Mesenchymal stem cell (in vitro differentiated cells and primary cell): Measurements from ENCODE around the gene ECEL1.

Experiments
- DNase-seq: peaks from one replicate; pipeline ENCODE4 v3.0.0-alpha.2; 2013
- H2AFZ ChIP-seq: one replicate; pipeline ENCODE4 v1.6.1; 2013; ENCODE audit warnings: low read depth, mild to moderate bottlenecking, control low read depth, inconsistent platforms, low read length, moderate library complexity
- H2AK5ac ChIP-seq: 2 replicates; pipeline ENCODE4 v1.6.1; 2013; ENCODE audit warnings: low read length, moderate library complexity, mild to moderate bottlenecking, inconsistent platforms; ENCODE audit not compliant: severe bottlenecking
- H2BK120ac ChIP-seq: one replicate; pipeline ENCODE4 v1.6.1; 2013; ENCODE audit warnings: low read depth, mild to moderate bottlenecking, inconsistent platforms, low read length, moderate library complexity
- H2BK12ac ChIP-seq, 2 experiments: one replicate each; pipeline ENCODE4 v1.6.1; 2013; ENCODE audit warnings: inconsistent platforms in 2 of 2, low read length in 2 of 2, mild to moderate bottlenecking in 2 of 2, moderate library complexity in 2 of 2, control low read depth in 1 of 2
- H2BK15ac ChIP-seq: one replicate; pipeline ENCODE4 v1.6.1; 2013; ENCODE audit warnings: mild to moderate bottlenecking, low read depth, inconsistent platforms; ENCODE audit not compliant: poor library complexity, severe bottlenecking
- H2BK5ac ChIP-seq: 2 replicates; pipeline ENCODE4 v1.6.1; 2013; ENCODE audit warnings: low read depth, mild to moderate bottlenecking, low read length, control low read depth, inconsistent platforms; ENCODE audit not compliant: poor library complexity, severe bottlenecking
- H3K14ac ChIP-seq, 2 experiments: one replicate each; pipeline ENCODE4 v1.6.1; 2013; ENCODE audit warnings: inconsistent platforms in 2 of 2, low read length in 2 of 2, control low read depth in 1 of 2, mild to moderate bottlenecking in 1 of 2, moderate library complexity in 1 of 2
- H3K18ac ChIP-seq, 2 experiments: one replicate each; pipeline ENCODE4 v1.6.1; 2013; ENCODE audit warnings: inconsistent platforms in 2 of 2, low read length in 2 of 2, control low read depth in 1 of 2, low read depth in 1 of 2, mild to moderate bottlenecking in 1 of 2
- H3K23ac ChIP-seq, 2 experiments: one replicate each; pipeline ENCODE4 v1.6.1; 2013; ENCODE audit warnings: inconsistent platforms in 2 of 2, low read length in 2 of 2, mild to moderate bottlenecking in 2 of 2, moderate library complexity in 2 of 2, control low read depth in 1 of 2
- H3K27ac ChIP-seq: 2 replicates; pipeline ENCODE4 v1.5.1; 2013; ENCODE audit warnings: mild to moderate bottlenecking, moderate library complexity, low read length, control low read depth, inconsistent platforms; ENCODE audit not compliant: poor library complexity, severe bottlenecking
- H3K27me3 ChIP-seq, 2 experiments: 2 replicates each; pipeline versions ENCODE4 v1.6.1 to v1.7.0; 2013; ENCODE audit warnings: low read length in 2 of 2, mild to moderate bottlenecking in 2 of 2, moderate library complexity in 2 of 2, control low read depth in 1 of 2, inconsistent platforms in 1 of 2; ENCODE audit not compliant: control insufficient read depth in 1 of 2, insufficient read depth in 1 of 2
- H3K36me3 ChIP-seq, 2 experiments: 2 replicates each; pipeline versions ENCODE4 v1.6.1 to v1.7.0; 2013; ENCODE audit warnings: low read length in 2 of 2, control low read depth in 1 of 2, inconsistent platforms in 1 of 2, low read depth in 1 of 2, mild to moderate bottlenecking in 1 of 2; ENCODE audit not compliant: insufficient read depth in 2 of 2, control insufficient read depth in 1 of 2
- H3K4ac ChIP-seq, 2 experiments: one replicate each; pipeline ENCODE4 v1.6.1; 2013; ENCODE audit warnings: inconsistent platforms in 2 of 2, low read length in 2 of 2, mild to moderate bottlenecking in 2 of 2, moderate library complexity in 2 of 2, control low read depth in 1 of 2, low read depth in 1 of 2
- H3K4me1 ChIP-seq: 2 replicates; pipeline ENCODE4 v1.6.1; 2013; ENCODE audit warnings: low read depth, low read length, control low read depth; ENCODE audit not compliant: control insufficient read depth, insufficient read depth
- H3K4me2 ChIP-seq: 2 replicates; pipeline ENCODE4 v1.6.1; 2013; ENCODE audit warnings: low read length, mild to moderate bottlenecking, inconsistent platforms; ENCODE audit not compliant: poor library complexity, severe bottlenecking
- H3K4me3 ChIP-seq, 2 experiments: 2 replicates each; pipeline versions ENCODE4 v1.5.1 to v1.7.0; 2013; ENCODE audit warnings: low read length in 2 of 2, mild to moderate bottlenecking in 2 of 2, control low read depth in 1 of 2, low read depth in 1 of 2; ENCODE audit not compliant: insufficient read depth in 1 of 2
- H3K79me1 ChIP-seq: replicated peaks from 2 replicates; pipeline ENCODE4 v1.6.1; 2013; ENCODE audit warnings: mild to moderate bottlenecking, control low read depth, low read length, inconsistent platforms; ENCODE audit not compliant: poor library complexity, severe bottlenecking
- H3K9ac ChIP-seq: 2 replicates; pipeline ENCODE4 v1.7.0; 2013; ENCODE audit warnings: mild to moderate bottlenecking, low read length, moderate library complexity
- H3K9me3 ChIP-seq: 2 replicates; pipeline ENCODE4 v1.7.0; 2013; ENCODE audit warnings: mild to moderate bottlenecking, low read length; ENCODE audit not compliant: control insufficient read depth
- H4K8ac ChIP-seq: one replicate; pipeline ENCODE4 v1.6.1; 2013; ENCODE audit warnings: inconsistent platforms, mild to moderate bottlenecking, low read length, moderate library complexity
- H4K91ac ChIP-seq: one replicate; pipeline ENCODE4 v1.6.1; 2013; ENCODE audit warnings: mild to moderate bottlenecking, low read length, inconsistent platforms
- WGBS: methylation state at CpG from one replicate; pipeline ENCODE4 v1.1.7; 2013; ENCODE audit warnings: mixed read lengths; 5-methylcytosine and 5-hydroxymethylcytosine counted together

The ECEL1 gene

DNA sequence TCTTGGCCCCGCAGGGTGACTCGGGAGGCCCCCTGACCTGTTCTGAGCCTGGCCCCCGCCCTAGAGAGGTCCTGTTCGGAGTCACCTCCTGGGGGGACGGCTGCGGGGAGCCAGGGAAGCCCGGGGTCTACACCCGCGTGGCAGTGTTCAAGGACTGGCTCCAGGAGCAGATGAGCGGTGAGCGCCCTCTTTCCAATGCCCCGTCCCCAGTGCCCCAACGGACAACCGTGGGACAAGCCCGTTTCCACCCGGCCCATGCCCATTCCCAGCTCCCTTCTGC lies 35.7 kb upstream of the ECEL1 start:
- no peak for DNase-seq
- H3K4me3 ChIP-seq, result no peak overlapping the region
- H3K4ac ChIP-seq, result no peak overlapping the region
- no peaks in the 10 kb centered on the region for H3K36me3 ChIP-seq
- H2BK5ac ChIP-seq, result no peak overlapping the region
- no peak overlapping the region for H3K27ac ChIP-seq
- peak overlapping the region; percentile 74 for H3K4me2 ChIP-seq
- H2BK15ac ChIP-seq, result no peak overlapping the region
- no peak overlapping the region for H2BK12ac ChIP-seq
- no peak overlapping the region for H3K23ac ChIP-seq
- no peak overlapping the region for H4K8ac ChIP-seq
- no peak overlapping the region for H2AFZ ChIP-seq
- no peak overlapping the region for H2BK120ac ChIP-seq
- peaks cover 74 to 86% of the 10 kb centered on the region in 2 experiments for H3K27me3 ChIP-seq
- H3K4me1 ChIP-seq, result peaks cover 20% of the 10 kb centered on the region
- H3K18ac ChIP-seq, result no peak overlapping the region
- no peak overlapping the region for H2AK5ac ChIP-seq
- H3K79me1 ChIP-seq, result no peaks in the 10 kb centered on the region
- H3K9ac ChIP-seq, result no peak overlapping the region
- H4K91ac ChIP-seq, result no peak overlapping the region
- H3K14ac ChIP-seq, result no peak overlapping the region
- no peaks in the 10 kb centered on the region for H3K9me3 ChIP-seq
- WGBS, result 38% methylated on average over 16 of the region's 16 CpGs

DNA sequence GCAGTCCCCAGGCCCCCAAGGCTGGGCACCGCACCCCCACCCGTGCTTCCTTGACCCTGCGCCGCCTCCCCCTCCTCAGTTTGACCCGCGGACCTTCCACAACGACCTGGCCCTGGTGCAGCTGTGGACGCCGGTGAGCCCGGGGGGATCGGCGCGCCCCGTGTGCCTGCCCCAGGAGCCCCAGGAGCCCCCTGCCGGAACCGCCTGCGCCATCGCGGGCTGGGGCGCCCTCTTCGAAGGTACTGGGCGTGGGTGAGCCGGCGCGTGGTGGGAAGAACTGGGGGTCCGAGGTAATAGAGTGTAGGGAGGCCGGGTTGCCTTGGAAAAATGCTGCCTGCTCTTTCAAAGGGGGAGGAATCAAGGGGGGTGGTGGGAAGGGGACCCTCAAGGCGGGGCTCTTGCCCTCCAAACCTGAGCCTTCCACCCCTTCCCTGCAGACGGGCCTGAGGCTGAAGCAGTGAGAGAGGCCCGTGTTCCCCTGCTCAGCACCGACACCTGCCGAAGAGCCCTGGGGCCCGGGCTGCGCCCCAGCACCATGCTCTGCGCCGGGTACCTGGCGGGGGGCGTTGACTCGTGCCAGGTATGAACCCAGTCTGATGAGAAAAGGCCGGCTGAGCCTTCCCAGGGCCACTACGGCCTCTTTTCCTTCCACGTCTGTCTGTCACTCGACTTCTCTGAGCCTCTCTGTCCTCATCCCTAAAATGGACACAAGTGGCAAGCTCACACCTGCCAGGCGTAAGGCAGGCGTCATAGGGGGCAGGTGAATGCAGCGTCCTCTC lies 35.2 kb upstream of the ECEL1 start:
- Histone ChIP-seq H3K9me3 (no peaks in the 10 kb centered on the region), H3K14ac (no peak overlapping the region), H3K79me1 (no peaks in the 10 kb centered on the region), H4K91ac (no peak overlapping the region), H3K4me2 (no peak overlapping the region), H3K27me3 (peaks cover 73 to 82% of the 10 kb centered on the region in 2 experiments), H2BK12ac (no peak overlapping the region), H3K4ac (no peak overlapping the region), H2AFZ (no peak overlapping the region), H2BK120ac (no peak overlapping the region), H3K18ac (no peak overlapping the region), H4K8ac (no peak overlapping the region), H3K4me3 (no peak overlapping the region), H2AK5ac (no peak overlapping the region), H3K9ac (no peak overlapping the region), H3K23ac (no peak overlapping the region), H3K27ac (no peak overlapping the region), H2BK5ac (no peak overlapping the region), H3K4me1 (peaks cover 20% of the 10 kb centered on the region), H2BK15ac (no peak overlapping the region), H3K36me3 (no peaks in the 10 kb centered on the region)
- WGBS, result 47% methylated on average over 46 of the region's 46 CpGs
- no peak for DNase-seq

GRCh38 chr2:232521959-232522622 lies 34.5 kb upstream of the ECEL1 start:
- H4K8ac ChIP-seq, result no peak overlapping the region
- no peaks in the 10 kb centered on the region for H3K36me3 ChIP-seq
- H3K9ac ChIP-seq, result no peak overlapping the region
- H3K23ac ChIP-seq, result peak overlapping the region in 1 of 2 experiments; percentile 60
- 16% methylated on average over 45 of the region's 66 CpGs for WGBS
- no peak overlapping the region for H2BK120ac ChIP-seq
- H3K27me3 ChIP-seq, result peaks cover 77 to 82% of the 10 kb centered on the region in 2 experiments
- H3K4me2 ChIP-seq, result peak overlapping the region; percentile 57
- no peaks in the 10 kb centered on the region for H3K79me1 ChIP-seq
- no peak overlapping the region for H3K4ac ChIP-seq
- no peak overlapping the region for H2BK5ac ChIP-seq
- no peak overlapping the region for H3K18ac ChIP-seq
- peaks cover 20% of the 10 kb centered on the region for H3K4me1 ChIP-seq
- peak; percentile 9 for DNase-seq
- no peak overlapping the region for H2AFZ ChIP-seq
- H3K27ac ChIP-seq, result no peak overlapping the region
- H2BK15ac ChIP-seq, result no peak overlapping the region
- no peak overlapping the region for H3K4me3 ChIP-seq
- H2AK5ac ChIP-seq, result no peak overlapping the region
- no peaks in the 10 kb centered on the region for H3K9me3 ChIP-seq
- no peak overlapping the region for H4K91ac ChIP-seq
- no peak overlapping the region for H2BK12ac ChIP-seq
- H3K14ac ChIP-seq, result no peak overlapping the region

- no peak overlapping the region for H4K8ac ChIP-seq
- peaks cover 20% of the 10 kb centered on the region for H3K4me1 ChIP-seq
- no peak overlapping the region for H2BK5ac ChIP-seq
- no peak overlapping the region for H3K9ac ChIP-seq
- H3K14ac ChIP-seq, result no peak overlapping the region
- DNase-seq, result no peak
- no peak overlapping the region for H3K4me3 ChIP-seq
- H3K36me3 ChIP-seq, result no peaks in the 10 kb centered on the region
- H3K27me3 ChIP-seq, result peaks cover 79 to 81% of the 10 kb centered on the region in 2 experiments
- no peak overlapping the region for H2BK12ac ChIP-seq
- H2AFZ ChIP-seq, result no peak overlapping the region
- H3K4ac ChIP-seq, result no peak overlapping the region
- no peak overlapping the region for H3K27ac ChIP-seq
- H3K18ac ChIP-seq, result no peak overlapping the region
- no peak overlapping the region for H2AK5ac ChIP-seq
- H3K4me2 ChIP-seq, result no peak overlapping the region
- no peaks in the 10 kb centered on the region for H3K79me1 ChIP-seq
- H2BK15ac ChIP-seq, result no peak overlapping the region
- H3K23ac ChIP-seq, result no peak overlapping the region
- H3K9me3 ChIP-seq, result no peaks in the 10 kb centered on the region
- H2BK120ac ChIP-seq, result no peak overlapping the region
- H4K91ac ChIP-seq, result no peak overlapping the region
- 84% methylated on average over 14 of the region's 14 CpGs for WGBS
Measured at GRCh38 chr2:232521098-232521497, 33.5 kb upstream of the ECEL1 start.
